GM23248 (cell line): ENCODE results near the gene DENND2D. TPM values are rescaled to one million over a fixed set of nuclear protein-coding genes. Genes with fewer than 3 reads are reported as not detected.

Source experiments
- DNase-seq: peaks from one replicate; pipeline ENCODE4 v3.0.0-alpha.2; 2015
- H2AFZ ChIP-seq: fragments of 200-600 bp; sonication (generic); 2 replicates; pipeline ENCODE4 v1.6.1; 2016; ENCODE audit warnings: antibody characterized with exemption
- H3F3A ChIP-seq: fragments of 200-600 bp; sonication (generic); 2 replicates; pipeline ENCODE4 v1.6.1; 2016; ENCODE audit warnings: mild to moderate bottlenecking, antibody characterized with exemption, mixed run types; ENCODE audit not compliant: insufficient read depth
- H3K27ac ChIP-seq: fragments of 200-600 bp; sonication (generic); 2 replicates; pipeline ENCODE4 v1.5.1; 2016; ENCODE audit warnings: mild to moderate bottlenecking
- H3K27me3 ChIP-seq: fragments of 200-600 bp; sonication (generic); replicated peaks from 2 replicates; pipeline ENCODE4 v1.6.1; 2016; ENCODE audit warnings: mild to moderate bottlenecking; ENCODE audit not compliant: insufficient read depth
- H3K36me3 ChIP-seq: fragments of 200-600 bp; sonication (generic); 2 replicates; pipeline ENCODE4 v1.6.1; 2016; ENCODE audit warnings: low read depth, mild to moderate bottlenecking
- H3K4me1 ChIP-seq: fragments of 200-600 bp; sonication (generic); 2 replicates; pipeline ENCODE4 v1.6.1; 2016; ENCODE audit warnings: mild to moderate bottlenecking; ENCODE audit not compliant: insufficient read depth
- H3K4me2 ChIP-seq: fragments of 200-600 bp; sonication (generic); one replicate; pipeline ENCODE4 v1.6.1; 2016; ENCODE audit warnings: mild to moderate bottlenecking; ENCODE audit not compliant: unreplicated experiment
- H3K4me3 ChIP-seq: fragments of 200-600 bp; sonication (generic); 2 replicates; pipeline ENCODE4 v1.5.1; 2016; ENCODE audit warnings: mild to moderate bottlenecking
- H3K79me2 ChIP-seq: fragments of 200-600 bp; sonication (generic); 2 replicates; pipeline ENCODE4 v1.6.1; 2016; ENCODE audit warnings: mild to moderate bottlenecking; ENCODE audit not compliant: insufficient read depth
- H3K9ac ChIP-seq: fragments of 200-600 bp; sonication (generic); 2 replicates; pipeline ENCODE4 v1.6.1; 2016; ENCODE audit warnings: mild to moderate bottlenecking
- H3K9me2 ChIP-seq: fragments of 200-600 bp; sonication (generic); 2 replicates; pipeline ENCODE4 v1.6.1; 2016; ENCODE audit warnings: mixed run types, mild to moderate bottlenecking, moderate library complexity; ENCODE audit not compliant: insufficient read depth
- H3K9me3 ChIP-seq: fragments of 200-600 bp; sonication (generic); one replicate; pipeline ENCODE4 v1.6.1; 2017; ENCODE audit warnings: low read depth
- H4K20me1 ChIP-seq: fragments of 200-600 bp; sonication (generic); 2 replicates; pipeline ENCODE4 v1.6.0; 2016; ENCODE audit not compliant: insufficient read depth
- EZH2 ChIP-seq: fragments of 200-600 bp; sonication (generic); IDR thresholded peaks from 2 replicates; pipeline ENCODE4 v1.6.1; 2018; ENCODE audit warnings: antibody characterized with exemption, mild to moderate bottlenecking; ENCODE audit not compliant: insufficient read depth, poor library complexity, severe bottlenecking
- EZH2phosphoT487 ChIP-seq: fragments of 200-600 bp; sonication (generic); IDR thresholded peaks from 2 replicates; pipeline ENCODE4 v1.6.1; 2018; ENCODE audit warnings: antibody characterized with exemption, moderate library complexity, mild to moderate bottlenecking, low read depth; ENCODE audit not compliant: insufficient read depth
- WGBS, 2 experiments: methylation state at CpG; one replicate each; pipeline ENCODE4 v1.1.6; 2015 to 2017; ENCODE audit warnings: low lambda C conversion rate in 2 of 2, low coverage in 1 of 2; ENCODE audit errors: missing lambda C conversion rate in 2 of 2; 5-methylcytosine and 5-hydroxymethylcytosine counted together
- in situ Hi-C: fragments of 300-500 bp; cut with MboI; formaldehyde crosslinking; loops from 2 replicates; pipeline ENCODE4 v1.15.0; 2020
- polyA plus RNA-seq: library from polyadenylated mRNA; unstranded; fragments of >200 nt; fragmentation: Nextera tagmentation; extraction: Ambion mirVana; gene quantifications from 2 replicates; pipeline ENCODE4 v1.2.1, GENCODE V29; 2016
- total RNA-seq: library from RNA; depleted of rRNA; stranded (reverse); fragments of >200 nt; shearing (Covaris generic); gene quantifications from 2 replicates; pipeline ENCODE4 v1.2.3, GENCODE V29; 2014

The DENND2D gene
- total and polyA plus RNA-seq, 2 experiments from 2014 or later: 3.7 to 6.6 TPM

DNA sequence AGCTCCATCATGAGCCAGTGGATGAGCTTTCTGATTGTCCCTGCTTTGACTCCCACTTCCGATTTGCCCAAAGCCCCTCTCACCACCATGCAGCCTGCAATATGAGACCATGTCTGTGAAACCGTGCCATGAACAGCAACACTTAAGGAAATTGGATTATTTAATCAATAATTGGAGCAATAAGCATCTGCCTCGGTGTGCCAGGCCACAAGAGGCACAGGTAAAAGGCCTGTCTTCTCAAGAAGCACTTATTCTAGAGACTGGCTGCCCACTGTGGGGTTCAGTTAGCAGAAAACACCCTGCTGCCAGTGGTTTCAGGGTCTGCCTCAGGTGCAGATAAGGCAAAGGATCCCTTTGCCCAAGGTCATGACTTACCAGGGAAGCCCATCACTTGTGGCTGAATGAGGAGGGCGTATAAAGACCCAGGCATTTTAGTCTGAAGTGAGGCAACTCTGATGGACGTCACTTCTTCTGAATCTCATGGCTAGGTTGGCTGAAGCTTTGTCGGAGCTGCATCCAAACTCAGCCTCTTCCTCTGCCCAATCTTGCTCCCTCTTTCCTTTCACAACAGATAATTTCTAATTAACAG, 19.9 kb upstream of the DENND2D start:
- Histone ChIP-seq H2AFZ (no peak overlapping the region), H3K4me2 (no peak overlapping the region), H4K20me1 (no peaks in the 10 kb centered on the region), H3K79me2 (no peaks in the 10 kb centered on the region), H3K27ac (no peak overlapping the region), H3K9me2 (no peaks in the 10 kb centered on the region), H3K4me1 (no peaks in the 10 kb centered on the region), H3K27me3 (no peaks in the 10 kb centered on the region), H3K9ac (no peak overlapping the region), H3K9me3 (no peaks in the 10 kb centered on the region), H3K4me3 (no peak overlapping the region), H3K36me3 (no peaks in the 10 kb centered on the region), H3F3A (no peaks in the 10 kb centered on the region)
- DNase-seq: no peak
- in situ Hi-C loops: loop anchor here (25.0 kb wide), 1 partner anchor 542 kb away; the partner anchor contains the start of gene DDX20
- 54 to 57% methylated on average over 6 of the region's 6 CpGs for WGBS, 2 experiments
- TF ChIP-seq EZH2 (no peak), EZH2phosphoT487 (no peak)

DNA sequence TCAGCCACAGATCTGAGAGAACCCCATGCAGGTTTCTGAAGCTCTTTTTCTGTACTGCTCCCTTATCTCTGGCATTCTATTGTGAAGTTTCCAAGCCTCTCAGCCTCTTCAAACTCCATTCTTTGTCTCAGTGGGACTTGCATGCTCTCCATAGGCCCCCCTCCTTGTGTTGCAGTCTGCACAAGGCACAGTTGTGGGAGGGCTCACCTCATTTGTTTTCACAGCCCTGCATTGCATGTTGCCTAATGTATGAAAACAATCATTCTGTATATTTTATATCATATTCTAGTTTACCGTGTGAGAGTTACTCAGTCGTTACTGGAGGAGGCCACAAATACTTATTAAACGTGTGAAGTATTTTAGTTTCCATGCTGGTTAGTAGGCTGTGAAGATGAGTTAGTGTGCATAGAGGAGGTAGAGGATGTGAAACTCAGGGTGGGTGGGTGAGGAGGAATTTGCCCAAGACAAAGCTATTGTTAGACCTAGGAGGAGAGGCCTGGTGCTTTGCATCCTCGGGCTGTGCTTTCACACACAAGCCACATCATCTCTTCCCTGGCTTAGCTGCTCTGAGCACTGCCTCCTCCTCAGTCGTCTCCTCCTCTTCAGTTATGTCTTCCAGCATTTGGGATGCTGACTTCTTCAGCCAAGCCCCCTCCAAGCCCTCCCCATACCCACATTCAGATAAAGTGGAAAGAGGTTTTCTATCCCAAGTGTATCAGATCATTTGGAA, 19.3 kb upstream of the DENND2D start:
- Histone ChIP-seq H3K9ac (no peak overlapping the region), H3K27me3 (no peaks in the 10 kb centered on the region), H3F3A (no peaks in the 10 kb centered on the region), H2AFZ (no peak overlapping the region), H3K9me3 (no peaks in the 10 kb centered on the region), H3K9me2 (no peaks in the 10 kb centered on the region), H3K36me3 (no peaks in the 10 kb centered on the region), H3K4me2 (no peak overlapping the region), H3K4me3 (no peak overlapping the region), H3K79me2 (no peaks in the 10 kb centered on the region), H4K20me1 (no peaks in the 10 kb centered on the region), H3K4me1 (no peaks in the 10 kb centered on the region), H3K27ac (no peak overlapping the region)
- no peak for DNase-seq
- WGBS, 2 experiments: 56 to 61% methylated on average over 5 of the region's 5 CpGs
- in situ Hi-C loops: loop anchor here (25.0 kb wide), 1 partner anchor 543 kb away; the partner anchor contains the start of gene DDX20
- no peak for TF ChIP-seq EZH2
- TF ChIP-seq EZH2phosphoT487: no peak

DNA sequence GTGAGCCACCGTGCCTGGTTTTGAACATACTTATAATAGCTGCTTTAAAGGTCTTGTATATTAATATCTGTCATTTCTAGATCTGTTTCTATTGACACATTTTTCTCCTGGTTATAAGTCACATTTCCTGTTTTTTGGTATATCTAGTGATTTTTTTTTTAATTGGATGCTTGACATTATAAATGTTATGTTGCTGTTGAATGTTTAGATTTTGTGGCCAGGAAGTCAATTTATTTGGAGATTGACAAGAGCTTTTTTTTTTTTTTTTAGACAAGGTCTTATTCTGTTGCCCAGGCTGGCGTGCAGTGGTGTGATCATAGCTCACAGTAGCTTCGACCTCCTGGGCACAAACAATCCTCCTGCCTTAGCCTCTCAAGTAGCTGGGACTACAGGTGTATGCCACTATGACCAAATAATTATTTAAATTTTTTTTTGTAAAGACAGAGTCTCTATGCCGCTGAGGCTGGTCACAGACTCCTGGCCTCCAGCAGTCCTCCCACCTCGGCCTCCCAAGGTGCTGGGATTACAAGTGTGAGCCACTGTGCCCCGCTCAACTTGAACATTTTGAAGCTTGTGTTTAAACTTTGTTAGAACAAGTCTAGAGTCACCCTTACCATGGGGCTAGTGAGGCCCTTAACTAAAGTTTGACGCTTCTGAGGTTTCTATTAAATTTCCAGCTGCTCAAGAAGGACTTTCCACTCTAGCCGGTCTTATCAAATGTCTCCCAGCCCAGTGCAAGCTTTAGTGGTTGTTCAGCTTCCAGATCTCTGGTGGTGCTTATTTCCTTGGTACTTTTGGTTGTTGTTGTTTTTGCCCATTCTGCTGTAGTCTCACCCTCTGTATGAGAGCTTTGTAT, 18.5 kb upstream of the DENND2D start:
- Histone ChIP-seq H3K4me1 (no peaks in the 10 kb centered on the region), H2AFZ (no peak overlapping the region), H3K9me2 (no peaks in the 10 kb centered on the region), H3K36me3 (no peaks in the 10 kb centered on the region), H3K27me3 (no peaks in the 10 kb centered on the region), H4K20me1 (no peaks in the 10 kb centered on the region), H3K79me2 (no peaks in the 10 kb centered on the region), H3F3A (no peaks in the 10 kb centered on the region), H3K9ac (no peak overlapping the region), H3K9me3 (no peaks in the 10 kb centered on the region), H3K4me2 (no peak overlapping the region), H3K27ac (no peak overlapping the region), H3K4me3 (no peak overlapping the region)
- TF ChIP-seq EZH2phosphoT487 (no peak), EZH2 (no peak)
- in situ Hi-C loops: loop anchor here (25.0 kb wide), 1 partner anchor 543 kb away; the partner anchor contains the start of gene DDX20
- WGBS, 2 experiments: 77 to 78% methylated on average over 8 of the region's 8 CpGs
- DNase-seq: no peak

DNA sequence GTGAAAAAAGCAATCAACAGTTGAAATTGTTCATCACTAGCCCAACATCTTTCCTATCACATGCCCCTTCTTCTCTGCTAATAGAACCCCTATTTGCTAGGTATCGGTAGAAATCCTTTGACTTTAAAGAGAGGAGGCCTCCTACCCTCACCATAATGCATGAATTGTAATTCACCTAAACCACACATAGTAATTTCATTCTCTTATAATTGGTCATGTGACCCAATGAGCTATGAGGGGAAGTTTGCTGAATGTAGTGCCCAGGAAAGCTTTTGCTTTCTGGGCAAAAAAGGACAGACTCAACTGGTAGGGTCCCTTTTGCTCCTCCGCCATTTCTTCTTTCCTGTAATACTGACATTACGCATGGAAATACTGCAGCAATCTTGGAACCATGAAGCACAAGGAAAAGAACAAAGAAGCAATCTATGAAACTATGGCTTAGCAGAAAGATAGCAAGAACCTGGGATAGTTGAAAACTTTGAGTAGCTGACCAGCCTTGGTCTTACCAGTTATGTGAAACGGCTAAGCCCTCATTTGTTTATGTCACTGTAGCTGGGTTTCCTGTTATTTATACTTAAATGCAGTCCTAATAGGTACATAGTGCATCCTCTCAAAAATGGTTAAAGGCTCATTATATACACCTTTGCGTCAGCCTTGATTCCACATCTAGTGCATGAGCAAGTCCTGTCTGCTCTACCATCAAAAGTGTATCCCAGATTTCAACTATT, 16.9 kb upstream of the DENND2D start:
- TF ChIP-seq EZH2: no peak
- no peak for TF ChIP-seq EZH2phosphoT487
- in situ Hi-C loops: loop anchor here (25.0 kb wide), 1 partner anchor 545 kb away; the partner anchor contains the start of gene DDX20
- Histone ChIP-seq H3K9me2 (no peaks in the 10 kb centered on the region), H3K4me2 (no peak overlapping the region), H3K36me3 (no peaks in the 10 kb centered on the region), H4K20me1 (no peaks in the 10 kb centered on the region), H3K27ac (no peak overlapping the region), H3F3A (no peaks in the 10 kb centered on the region), H3K27me3 (no peaks in the 10 kb centered on the region), H3K4me3 (no peak overlapping the region), H3K9me3 (no peaks in the 10 kb centered on the region), H3K9ac (no peak overlapping the region), H3K4me1 (no peaks in the 10 kb centered on the region), H2AFZ (no peak overlapping the region), H3K79me2 (no peaks in the 10 kb centered on the region)
- DNase-seq: no peak
- 72 to 75% methylated on average over 5 of the region's 5 CpGs for WGBS, 2 experiments
